ENCODE data around the gene CYB561D2.
A peak's percentile ranks its signal among the peaks of the same experiment; 100 is the strongest.
"Not testable (repeated sequence)": the region's sequence is repeated elsewhere in the genome, so short reads cannot be mapped to it uniquely, and the experiment has no call there.

CYB561D2 gene, protein sequence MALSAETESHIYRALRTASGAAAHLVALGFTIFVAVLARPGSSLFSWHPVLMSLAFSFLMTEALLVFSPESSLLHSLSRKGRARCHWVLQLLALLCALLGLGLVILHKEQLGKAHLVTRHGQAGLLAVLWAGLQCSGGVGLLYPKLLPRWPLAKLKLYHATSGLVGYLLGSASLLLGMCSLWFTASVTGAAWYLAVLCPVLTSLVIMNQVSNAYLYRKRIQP

DNA sequence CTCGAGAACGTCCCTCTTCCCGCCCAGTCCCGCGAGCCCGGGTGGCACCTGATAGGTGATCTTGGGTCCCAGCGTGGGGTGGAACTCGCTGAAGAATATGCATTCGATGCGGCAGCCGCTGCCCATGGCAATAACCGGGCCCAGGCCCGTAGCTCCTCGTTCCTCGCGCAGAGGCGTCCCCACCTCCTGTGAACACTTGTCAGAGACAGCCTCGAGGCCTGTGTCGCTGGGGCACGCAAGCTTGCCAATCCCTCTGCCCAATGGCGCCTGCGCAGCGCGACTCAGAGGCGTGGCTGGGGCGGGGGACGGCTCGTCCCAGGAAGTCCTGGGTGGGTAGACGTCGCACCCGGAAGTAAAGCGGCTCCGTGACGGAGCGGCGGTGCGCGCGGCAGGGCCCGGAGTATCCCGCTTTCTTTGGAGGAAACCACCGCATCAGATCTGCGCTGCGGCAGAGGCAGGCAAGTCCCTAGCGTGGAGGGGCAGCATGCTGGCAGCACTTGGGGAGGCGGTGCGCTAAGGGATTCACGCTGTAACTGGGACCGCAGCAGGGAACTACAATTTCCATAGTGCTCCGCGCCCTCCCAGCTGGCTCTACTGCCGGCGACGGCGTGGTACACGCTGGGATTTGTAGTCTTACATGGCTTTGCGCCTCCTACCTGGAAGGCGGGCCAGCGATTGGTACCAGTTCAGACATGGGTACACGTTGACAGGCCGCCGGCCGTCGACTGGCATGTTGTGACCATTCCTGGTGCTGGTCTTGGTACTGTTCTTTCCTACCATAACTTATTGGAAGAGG, at the start of gene CYB561D2, which contains the start of gene NPRL2:
Gene CYB561D2, plus strand, starts transcription at position 336 of the 796 bp plus-strand sequence. CDS start 572 bp downstream, outside the sequence.
Gene NPRL2, minus strand, starts transcription at position 249 of the 796 bp plus-strand sequence. Its CDS starts 123 bp downstream, at position 126.
- Histone ChIP-seq H3K79me2 (ENCODE audit: control insufficient read depth, insufficient read depth, low read length, unreplicated experiment) (peaks cover 35% of the 10 kb centered on the region), H3K27ac (ENCODE audit: low read depth, low read length) (peak within 1 kb of the TSS; percentile 81)

DNA sequence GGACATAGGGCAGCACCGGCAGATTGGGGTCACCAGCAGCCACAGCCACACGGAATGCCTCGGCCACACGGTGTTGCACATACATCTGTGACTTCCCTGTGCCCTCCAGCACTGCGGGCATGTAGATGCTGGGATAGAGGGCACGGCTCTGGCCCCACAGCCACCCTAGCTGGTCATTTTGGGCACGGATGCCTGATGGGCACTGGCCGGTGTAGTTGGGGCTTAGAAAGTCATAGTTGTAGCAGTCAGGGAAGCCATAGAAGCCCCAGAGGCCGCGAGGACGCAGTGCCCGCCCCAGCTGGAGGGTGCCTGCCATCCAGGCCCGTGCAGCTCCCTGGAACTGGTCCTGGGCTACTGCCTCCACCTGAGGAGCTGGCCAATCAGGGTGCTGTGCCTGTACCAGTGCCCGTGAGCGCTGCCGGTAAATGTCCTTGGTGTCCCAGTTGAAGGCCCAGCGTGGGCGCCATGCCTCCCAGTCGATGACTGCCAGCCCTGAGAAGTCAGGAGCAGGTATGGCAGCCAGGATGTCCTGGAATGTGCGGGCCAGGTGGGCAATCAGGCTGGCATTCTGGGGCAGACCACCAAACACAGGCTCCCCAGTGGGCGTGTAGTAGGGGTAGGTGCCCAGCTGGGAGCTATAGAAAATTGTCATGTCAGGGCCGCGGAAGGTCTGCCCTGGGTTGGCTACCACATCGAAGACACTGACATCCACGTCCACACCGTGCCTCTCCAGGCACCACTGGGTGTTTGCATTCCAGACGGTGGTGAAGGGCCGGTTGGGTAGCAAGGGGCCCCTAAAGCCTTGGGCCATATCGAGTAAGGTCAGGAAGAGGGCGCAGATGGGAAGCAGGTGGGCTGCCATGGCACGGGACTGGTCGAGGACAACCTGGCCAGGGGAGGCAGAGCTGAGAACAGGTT, 48.3 kb upstream of the CYB561D2 start:
- H3K27me3 ChIP-seq (ENCODE audit: insufficient read depth, low read length): no peaks in the 10 kb centered on the region
- H3K79me2 ChIP-seq (ENCODE audit: control insufficient read depth, insufficient read depth, low read length, unreplicated experiment): peaks cover 5% of the 10 kb centered on the region
- no peak overlapping the region for H3K4me3 ChIP-seq (ENCODE audit: low read depth, low read length)
- H2AFZ ChIP-seq (ENCODE audit: low read length, unreplicated experiment): no peak overlapping the region
- H3K36me3 ChIP-seq (ENCODE audit: insufficient read depth, low read length): no peaks in the 10 kb centered on the region
- H3K27ac ChIP-seq (ENCODE audit: low read depth, low read length): no peak overlapping the region
- H3K4me1 ChIP-seq (ENCODE audit: control insufficient read depth, insufficient read depth, low read length, unreplicated experiment): peaks cover 20% of the 10 kb centered on the region

More for the DNA sequence above, at the start of gene CYB561D2, which contains the start of gene NPRL2:
- Histone ChIP-seq H3K36me3 (ENCODE audit: insufficient read depth, low read length) (no peaks in the 10 kb centered on the region), H3K27me3 (ENCODE audit: insufficient read depth, low read length) (no peaks in the 10 kb centered on the region), H3K4me1 (ENCODE audit: control insufficient read depth, insufficient read depth, low read length, unreplicated experiment) (peaks cover 16% of the 10 kb centered on the region), H2AFZ (ENCODE audit: low read length, unreplicated experiment) (peak within 1 kb of the TSS; percentile 79), H3K4me3 (ENCODE audit: low read depth, low read length) (peak within 1 kb of the TSS; percentile 98)

DNA sequence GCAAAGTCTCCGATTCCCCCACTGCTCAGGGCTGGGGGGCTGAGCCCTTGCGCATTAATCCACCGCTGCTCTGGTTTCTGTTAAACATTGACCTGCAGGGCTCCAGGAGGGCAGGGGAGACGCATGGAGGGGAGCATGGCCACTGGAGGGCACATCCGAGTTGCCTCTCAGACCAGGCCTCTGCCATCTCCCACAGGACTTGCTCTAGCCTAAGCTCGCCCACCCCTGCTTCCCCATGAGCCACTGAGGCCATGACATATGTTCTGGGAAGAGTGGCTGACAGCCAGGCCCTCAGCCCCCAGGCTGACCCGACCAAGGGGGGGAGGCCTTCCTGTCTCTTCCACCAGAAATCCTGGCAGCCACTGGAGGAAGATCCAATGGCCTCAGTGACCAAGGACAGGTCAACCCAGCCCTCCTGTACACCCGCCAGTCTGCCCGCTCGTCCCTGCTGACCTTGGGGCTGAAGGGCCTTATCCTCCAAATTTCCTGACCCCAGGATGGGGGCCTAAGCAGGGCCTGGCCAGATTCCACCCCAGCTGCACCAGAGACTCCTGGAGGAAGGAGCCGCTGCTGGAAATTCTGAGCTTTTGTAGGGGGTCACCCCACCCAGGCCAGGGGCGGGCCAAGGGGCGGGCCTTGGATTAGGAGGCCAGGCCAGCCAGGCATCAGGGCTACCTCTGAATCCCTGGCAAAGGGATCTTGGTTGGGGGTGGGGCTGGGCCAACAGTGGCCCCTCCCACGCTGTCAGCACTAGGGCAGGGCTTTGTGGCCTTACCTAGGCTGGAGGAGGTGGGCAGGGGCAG, 47.4 kb upstream of the CYB561D2 start, which contains the start of gene HYAL1:
Gene HYAL1, minus strand, starts transcription at position 562 of the 803 bp plus-strand sequence. CDS start 618 bp downstream, outside the sequence.
- no peak within 1 kb of the TSS for H3K27ac ChIP-seq (ENCODE audit: low read depth, low read length)
- peaks cover 17% of the 10 kb centered on the region for H3K4me1 ChIP-seq (ENCODE audit: control insufficient read depth, insufficient read depth, low read length, unreplicated experiment)
- 0 out of 2 replicates have a peak within 1 kb of the TSS, but pooled peaks have one; percentile 10 for H3K4me3 ChIP-seq (ENCODE audit: low read depth, low read length)
- no peaks in the 10 kb centered on the region for H3K36me3 ChIP-seq (ENCODE audit: insufficient read depth, low read length)
- peaks cover 5% of the 10 kb centered on the region for H3K79me2 ChIP-seq (ENCODE audit: control insufficient read depth, insufficient read depth, low read length, unreplicated experiment)
- H3K27me3 ChIP-seq (ENCODE audit: insufficient read depth, low read length): no peaks in the 10 kb centered on the region
- no peak within 1 kb of the TSS for H2AFZ ChIP-seq (ENCODE audit: low read length, unreplicated experiment)

DNA sequence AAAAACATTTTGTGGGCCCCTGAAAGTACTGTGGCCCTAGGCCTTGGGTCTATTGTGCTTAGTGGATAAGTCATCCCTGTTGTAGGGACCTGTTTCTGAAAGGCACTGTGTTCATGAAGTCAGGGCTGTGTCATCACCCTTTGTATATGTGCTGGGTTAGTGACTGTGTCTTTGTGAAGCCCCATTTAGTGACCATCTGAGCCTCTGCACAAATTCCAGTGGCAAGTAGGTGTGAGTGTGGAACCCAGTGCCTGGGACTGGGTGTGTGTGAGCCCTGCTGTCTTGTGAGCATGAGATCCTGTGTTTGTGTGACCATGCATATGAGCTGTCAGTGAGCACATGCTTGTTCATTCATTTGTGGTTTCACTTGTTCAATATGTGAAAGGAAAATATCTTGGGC, 46.1 kb upstream of the CYB561D2 start:
- H3K36me3 ChIP-seq (ENCODE audit: insufficient read depth, low read length): peaks cover 3% of the 10 kb centered on the region; the same call in 1 of the 2 replicates
- no peak overlapping the region for H3K4me3 ChIP-seq (ENCODE audit: low read depth, low read length)
- peaks cover 16% of the 10 kb centered on the region for H3K4me1 ChIP-seq (ENCODE audit: control insufficient read depth, insufficient read depth, low read length, unreplicated experiment)
- H2AFZ ChIP-seq (ENCODE audit: low read length, unreplicated experiment): no peak overlapping the region
- peaks cover 3% of the 10 kb centered on the region for H3K79me2 ChIP-seq (ENCODE audit: control insufficient read depth, insufficient read depth, low read length, unreplicated experiment)
- H3K27me3 ChIP-seq (ENCODE audit: insufficient read depth, low read length): no peaks in the 10 kb centered on the region
- H3K27ac ChIP-seq (ENCODE audit: low read depth, low read length): no peak overlapping the region

DNA sequence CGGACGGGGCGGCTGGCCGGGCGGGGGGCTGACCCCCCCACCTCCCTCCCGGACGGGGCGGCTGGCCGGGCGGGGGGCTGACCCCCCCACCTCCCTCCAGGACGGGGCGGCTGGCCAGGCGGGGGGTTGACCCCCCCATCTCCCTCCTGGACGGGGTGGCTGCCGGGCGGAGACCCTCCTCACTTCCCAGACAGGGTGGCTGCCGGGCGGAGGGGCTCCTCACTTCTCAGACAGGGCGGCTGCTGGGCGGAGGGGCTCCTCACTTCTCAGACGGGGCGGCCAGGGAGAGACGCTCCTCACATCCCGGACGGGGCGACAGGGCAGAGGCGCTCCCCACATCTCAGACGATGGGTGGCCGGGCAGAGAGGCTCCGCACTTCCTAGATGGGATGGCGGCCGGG, 38.6 kb upstream of the CYB561D2 start:
- H2AFZ ChIP-seq (ENCODE audit: low read length, unreplicated experiment); H3K27me3 ChIP-seq (ENCODE audit: insufficient read depth, low read length); H3K27ac ChIP-seq (ENCODE audit: low read depth, low read length); H3K4me1 ChIP-seq (ENCODE audit: control insufficient read depth, insufficient read depth, low read length, unreplicated experiment); H3K4me3 ChIP-seq (ENCODE audit: low read depth, low read length); H3K79me2 ChIP-seq (ENCODE audit: control insufficient read depth, insufficient read depth, low read length, unreplicated experiment): not testable (repeated sequence)
- peaks cover 10% of the 10 kb centered on the region; the same call in 1 of the 2 replicates for H3K36me3 ChIP-seq (ENCODE audit: insufficient read depth, low read length)

DNA sequence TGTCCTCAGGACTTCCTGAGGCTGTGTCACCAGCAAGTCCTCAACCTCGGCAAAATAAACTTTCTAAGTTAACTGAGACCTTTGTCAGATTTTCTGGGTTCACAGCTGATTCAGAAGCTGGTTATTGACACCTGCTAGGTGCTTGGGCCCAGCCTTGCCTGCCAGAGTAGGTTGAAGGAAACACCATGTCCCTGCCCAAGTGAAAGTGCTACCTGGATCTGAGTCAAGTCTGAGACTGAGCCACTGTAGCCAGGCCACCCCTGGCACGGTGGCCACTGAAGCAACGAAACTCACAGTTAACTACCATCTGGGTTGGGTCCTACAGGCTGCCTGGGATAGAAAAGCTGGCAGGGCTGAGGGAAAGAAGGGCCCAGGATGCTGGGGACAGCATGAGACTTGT, 36.3 kb upstream of the CYB561D2 start:
- Histone ChIP-seq H3K27ac (ENCODE audit: low read depth, low read length) (no peak overlapping the region), H3K79me2 (ENCODE audit: control insufficient read depth, insufficient read depth, low read length, unreplicated experiment) (peaks cover 8% of the 10 kb centered on the region), H3K27me3 (ENCODE audit: insufficient read depth, low read length) (no peaks in the 10 kb centered on the region), H3K4me1 (ENCODE audit: control insufficient read depth, insufficient read depth, low read length, unreplicated experiment) (peaks cover 10% of the 10 kb centered on the region), H3K36me3 (ENCODE audit: insufficient read depth, low read length) (peaks cover 14% of the 10 kb centered on the region; the same call in 1 of the 2 replicates), H3K4me3 (ENCODE audit: low read depth, low read length) (no peak overlapping the region), H2AFZ (ENCODE audit: low read length, unreplicated experiment) (no peak overlapping the region)

DNA sequence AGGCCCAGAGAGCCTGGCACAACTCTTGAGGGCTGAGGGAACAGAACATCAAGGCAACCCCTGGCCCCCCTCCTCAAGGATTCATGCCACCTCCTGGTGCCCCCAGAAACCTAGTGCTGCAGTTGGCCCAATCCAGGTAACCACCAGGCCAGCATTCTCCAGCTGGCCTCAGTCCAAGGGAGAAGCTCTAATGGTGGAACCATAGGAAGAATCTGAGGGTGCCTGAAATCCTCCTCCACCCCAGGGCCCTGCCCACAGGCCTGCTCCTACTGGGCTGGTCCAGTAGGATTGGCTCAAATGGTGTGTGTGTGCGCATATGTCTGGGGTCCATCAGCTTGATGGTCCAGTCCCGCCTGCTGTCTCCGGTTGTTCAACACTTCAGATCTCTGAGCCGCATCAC, 35.8 kb upstream of the CYB561D2 start:
- Histone ChIP-seq H2AFZ (ENCODE audit: low read length, unreplicated experiment) (no peak overlapping the region), H3K36me3 (ENCODE audit: insufficient read depth, low read length) (peaks cover 12% of the 10 kb centered on the region; the same call in 1 of the 2 replicates), H3K4me1 (ENCODE audit: control insufficient read depth, insufficient read depth, low read length, unreplicated experiment) (peaks cover 10% of the 10 kb centered on the region), H3K27me3 (ENCODE audit: insufficient read depth, low read length) (no peaks in the 10 kb centered on the region), H3K79me2 (ENCODE audit: control insufficient read depth, insufficient read depth, low read length, unreplicated experiment) (peaks cover 13% of the 10 kb centered on the region), H3K4me3 (ENCODE audit: low read depth, low read length) (no peak overlapping the region), H3K27ac (ENCODE audit: low read depth, low read length) (no peak overlapping the region)

DNA sequence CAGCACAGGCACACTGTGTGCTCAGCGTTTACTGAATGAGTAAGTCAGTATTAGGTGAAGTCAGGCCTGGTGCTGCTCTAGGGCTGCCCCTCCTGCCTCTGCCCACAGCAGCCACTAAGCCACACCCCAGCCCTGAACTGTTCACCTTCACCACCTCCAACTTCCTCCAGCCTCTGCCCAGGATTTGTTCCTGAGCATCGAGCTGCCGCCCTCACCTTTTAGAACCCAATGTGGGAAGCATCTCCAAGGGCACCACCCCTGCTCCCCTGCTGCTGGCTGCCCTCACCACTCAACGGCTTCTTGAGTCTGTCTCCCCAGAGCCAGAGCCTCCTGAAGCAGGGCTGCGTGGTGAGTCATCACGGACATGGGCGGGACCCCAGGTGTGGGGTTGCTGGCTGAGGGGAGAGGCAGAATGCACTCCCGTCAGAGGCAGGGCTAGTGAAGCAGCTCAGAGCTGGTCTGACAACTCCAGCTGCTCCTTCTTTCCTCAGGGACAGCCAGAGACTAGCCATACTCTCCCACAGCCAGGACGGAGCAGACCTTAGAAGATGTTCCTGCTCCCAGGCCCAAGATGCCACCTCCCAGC, 33.9 kb upstream of the CYB561D2 start:
- Histone ChIP-seq H3K36me3 (ENCODE audit: insufficient read depth, low read length) (peaks cover 10% of the 10 kb centered on the region; the same call in 1 of the 2 replicates), H3K4me1 (ENCODE audit: control insufficient read depth, insufficient read depth, low read length, unreplicated experiment) (peaks cover 17% of the 10 kb centered on the region), H2AFZ (ENCODE audit: low read length, unreplicated experiment) (no peak overlapping the region), H3K79me2 (ENCODE audit: control insufficient read depth, insufficient read depth, low read length, unreplicated experiment) (peaks cover 22% of the 10 kb centered on the region), H3K4me3 (ENCODE audit: low read depth, low read length) (no peak overlapping the region), H3K27me3 (ENCODE audit: insufficient read depth, low read length) (no peaks in the 10 kb centered on the region), H3K27ac (ENCODE audit: low read depth, low read length) (no peak overlapping the region)

DNA sequence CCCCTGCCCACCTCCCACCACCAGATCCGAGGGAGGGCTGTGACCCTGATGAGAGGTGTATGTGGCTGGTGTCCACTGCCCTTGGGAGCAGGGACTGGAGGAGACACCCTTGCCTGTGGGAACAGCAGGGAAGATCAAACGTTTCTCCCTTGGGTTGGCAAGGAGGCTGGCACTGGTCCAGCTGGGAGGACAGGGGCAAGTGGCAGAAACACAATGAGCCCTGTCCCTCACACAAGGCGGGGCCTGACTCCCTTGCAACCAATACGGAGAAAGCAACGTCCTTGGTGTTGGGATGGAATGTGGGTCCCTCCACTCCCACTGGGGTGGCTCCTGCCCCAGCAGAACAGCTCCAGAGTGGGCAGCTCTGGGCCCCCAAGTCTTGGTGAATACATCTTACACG, 33.4 kb upstream of the CYB561D2 start:
- H3K27ac ChIP-seq (ENCODE audit: low read depth, low read length): no peak overlapping the region
- H3K4me1 ChIP-seq (ENCODE audit: control insufficient read depth, insufficient read depth, low read length, unreplicated experiment): peaks cover 23% of the 10 kb centered on the region
- no peak overlapping the region for H2AFZ ChIP-seq (ENCODE audit: low read length, unreplicated experiment)
- peaks cover 22% of the 10 kb centered on the region for H3K79me2 ChIP-seq (ENCODE audit: control insufficient read depth, insufficient read depth, low read length, unreplicated experiment)
- no peaks in the 10 kb centered on the region for H3K27me3 ChIP-seq (ENCODE audit: insufficient read depth, low read length)
- H3K36me3 ChIP-seq (ENCODE audit: insufficient read depth, low read length): peaks cover 10% of the 10 kb centered on the region; the same call in 1 of the 2 replicates
- no peak overlapping the region for H3K4me3 ChIP-seq (ENCODE audit: low read depth, low read length)
